ENCODE results near the gene TEN1. TPM values are rescaled to one million over a fixed set of nuclear protein-coding genes. Genes with fewer than 3 reads are reported as not detected.

TEN1 gene
- total and polyA plus RNA-seq, 7 experiments from 2014 or later, result 12.8 to 20.1 (median 13.8) TPM

GRCh38 chr17:75981019-75981615 lies 2.1 kb downstream of the TEN1 start:
- H3K27ac ChIP-seq (ENCODE audit: low read depth, low read length), result no peak overlapping the region
- no peaks in the 10 kb centered on the region for H3K27me3 ChIP-seq (ENCODE audit: control insufficient read depth in 2 of 2, insufficient read depth in 2 of 2, low read length in 2 of 2)
- no peaks in the 10 kb centered on the region for H3K27me3 Mint-ChIP-seq
- H3K27ac Mint-ChIP-seq, result peak overlapping the region; percentile 27 to 100 (median 99)
- peaks cover 0 to 7% (median 0%) of the 10 kb centered on the region in 3 experiments for H3K36me3 ChIP-seq (ENCODE audit: control insufficient read depth in 2 of 3, insufficient read depth in 3 of 3, low read length in 3 of 3)
- H3K4me1 ChIP-seq (ENCODE audit: control insufficient read depth in 2 of 2, insufficient read depth in 2 of 2, low read length in 2 of 2), result peaks cover 5 to 6% of the 10 kb centered on the region in 2 donors
- intact Hi-C loops (cut with micrococcal nuclease), result no loop called here
- ChIA-PET POLR2A (interaction anchor here (0.6 to 1.9 kb wide), 16 partner anchors 16 to 576 kb away, joined by 3 to 10 read pairs (median 4); partner anchors contain the start of genes FBF1, MRPL38, SPHK1 and TRIM65), CTCF (interaction anchor here (0.6 to 1.5 kb wide), 2 partner anchors 9 to 25 kb away, joined by 3 to 4 read pairs; no protein-coding TSS in a partner anchor)
- peaks cover 15 to 41% (median 35%) of the 10 kb centered on the region in 7 donors for H3K4me1 Mint-ChIP-seq
- no peaks in the 10 kb centered on the region for H3K9me3 Mint-ChIP-seq
- no peak for DNase-seq
- ATAC-seq, result no peak
- no peak overlapping the region for H3K4me3 ChIP-seq (ENCODE audit: low read length)
- H3K36me3 Mint-ChIP-seq, result peaks cover 0 to 6% (median 0%) of the 10 kb centered on the region in 5 donors
- H3K4me3 Mint-ChIP-seq, result peak overlapping the region; percentile 56 to 99 (median 97)
- no peaks in the 10 kb centered on the region for H3K9me3 ChIP-seq (ENCODE audit: control insufficient read depth in 2 of 3, low read length in 3 of 3)

- DNase-seq, result no peak
- intact Hi-C loops (cut with micrococcal nuclease), result no loop called here
- peaks cover under 1 to 6% of the 10 kb centered on the region in 2 donors for H3K4me1 ChIP-seq (ENCODE audit: control insufficient read depth in 2 of 2, insufficient read depth in 2 of 2, low read length in 2 of 2)
- peaks cover 0 to 20% (median 14%) of the 10 kb centered on the region in 7 donors for H3K4me1 Mint-ChIP-seq
- no peak overlapping the region for H3K27ac ChIP-seq (ENCODE audit: low read depth, low read length)
- no peaks in the 10 kb centered on the region for H3K27me3 ChIP-seq (ENCODE audit: control insufficient read depth in 2 of 2, insufficient read depth in 2 of 2, low read length in 2 of 2)
- no peak for ATAC-seq
- ChIA-PET CTCF (interaction anchor here (0.6 to 1.2 kb wide), 2 partner anchors 17 to 70 kb away, joined by 3 read pairs; partner anchors contain the start of gene CDK3), POLR2A (interaction anchor here (0.6 to 1.6 kb wide), 3 partner anchors 8 to 128 kb away, joined by 3 to 4 read pairs (median 3); partner anchors contain the start of gene WBP2)
- H3K36me3 ChIP-seq (ENCODE audit: control insufficient read depth in 2 of 3, insufficient read depth in 3 of 3, low read length in 3 of 3), result peaks cover 0 to 6% (median 0%) of the 10 kb centered on the region in 3 experiments
- no peaks in the 10 kb centered on the region for H3K9me3 ChIP-seq (ENCODE audit: control insufficient read depth in 2 of 3, low read length in 3 of 3)
- H3K9me3 Mint-ChIP-seq, result no peaks in the 10 kb centered on the region
- no peak overlapping the region for H3K27ac Mint-ChIP-seq
- peak overlapping the region in 1 of 10 donors; percentile 46 for H3K4me3 Mint-ChIP-seq
- H3K36me3 Mint-ChIP-seq, result peaks cover 0 to 12% (median 3%) of the 10 kb centered on the region in 5 donors
- no peaks in the 10 kb centered on the region for H3K27me3 Mint-ChIP-seq
- no peak overlapping the region for H3K4me3 ChIP-seq (ENCODE audit: low read length)
These were observed 4.6 kb downstream of the TEN1 start for GRCh38 chr17:75983501-75984181.

GRCh38 chr17:75985986-75986385 lies 6.9 kb downstream of the TEN1 start:
- no peaks in the 10 kb centered on the region for H3K9me3 Mint-ChIP-seq
- no peaks in the 10 kb centered on the region for H3K9me3 ChIP-seq (ENCODE audit: control insufficient read depth in 2 of 3, low read length in 3 of 3)
- CTCF ChIA-PET, result no interaction called here
- no peaks in the 10 kb centered on the region for H3K27me3 ChIP-seq (ENCODE audit: control insufficient read depth in 2 of 2, insufficient read depth in 2 of 2, low read length in 2 of 2)
- POLR2A ChIA-PET, result no interaction called here
- H3K4me3 ChIP-seq (ENCODE audit: low read length), result no peak overlapping the region
- ATAC-seq (no peak), DNase-seq (no peak)
- no peak overlapping the region for H3K4me3 Mint-ChIP-seq
- H3K36me3 Mint-ChIP-seq, result peaks cover 0 to 12% (median 3%) of the 10 kb centered on the region in 5 donors
- H3K36me3 ChIP-seq (ENCODE audit: control insufficient read depth in 2 of 3, insufficient read depth in 3 of 3, low read length in 3 of 3), result no peaks in the 10 kb centered on the region
- no peaks in the 10 kb centered on the region for H3K4me1 ChIP-seq (ENCODE audit: control insufficient read depth in 2 of 2, insufficient read depth in 2 of 2, low read length in 2 of 2)
- no peak overlapping the region for H3K27ac ChIP-seq (ENCODE audit: low read depth, low read length)
- no peak overlapping the region for H3K27ac Mint-ChIP-seq
- H3K4me1 Mint-ChIP-seq, result peaks cover 0 to 7% (median 2%) of the 10 kb centered on the region in 7 donors
- intact Hi-C loops (cut with micrococcal nuclease), result no loop called here
- H3K27me3 Mint-ChIP-seq, result no peaks in the 10 kb centered on the region

- CTCF ChIA-PET, result no interaction called here
- no peaks in the 10 kb centered on the region for H3K27me3 Mint-ChIP-seq
- no peak overlapping the region for H3K4me3 Mint-ChIP-seq
- Histone ChIP-seq H3K27ac (ENCODE audit: low read depth, low read length) (no peak overlapping the region), H3K4me1 (ENCODE audit: control insufficient read depth in 2 of 2, insufficient read depth in 2 of 2, low read length in 2 of 2) (no peaks in the 10 kb centered on the region), H3K36me3 (ENCODE audit: control insufficient read depth in 2 of 3, insufficient read depth in 3 of 3, low read length in 3 of 3) (peaks cover 0 to 5% (median 0%) of the 10 kb centered on the region in 3 experiments), H3K4me3 (ENCODE audit: low read length) (no peak overlapping the region), H3K27me3 (ENCODE audit: control insufficient read depth in 2 of 2, insufficient read depth in 2 of 2, low read length in 2 of 2) (no peaks in the 10 kb centered on the region), H3K9me3 (ENCODE audit: control insufficient read depth in 2 of 3, low read length in 3 of 3) (no peaks in the 10 kb centered on the region)
- intact Hi-C loops (cut with micrococcal nuclease), result no loop called here
- peaks cover 0 to 21% (median 4%) of the 10 kb centered on the region in 5 donors for H3K36me3 Mint-ChIP-seq
- POLR2A ChIA-PET, result no interaction called here
- H3K27ac Mint-ChIP-seq, result peak overlapping the region in 1 of 9 donors; percentile 31
- ATAC-seq, result no peak
- peaks cover 0 to 4% (median under 1%) of the 10 kb centered on the region in 7 donors for H3K4me1 Mint-ChIP-seq
- H3K9me3 Mint-ChIP-seq, result no peaks in the 10 kb centered on the region
- no peak for DNase-seq
These were observed 8.0 kb downstream of the TEN1 start for GRCh38 chr17:75987041-75987440.

GRCh38 chr17:75991396-75991795 lies 12.4 kb downstream of the TEN1 start:
- H3K27ac Mint-ChIP-seq, result peak overlapping the region in 1 of 9 donors; percentile 38
- POLR2A ChIA-PET, result interaction anchor here (0.5 kb wide), 1 partner anchor 19 kb away, joined by 3 read pairs; no protein-coding TSS in a partner anchor
- no peaks in the 10 kb centered on the region for H3K9me3 ChIP-seq (ENCODE audit: control insufficient read depth in 2 of 3, low read length in 3 of 3)

GRCh38 chr17:75994802-75995370 lies 15.8 kb downstream of the TEN1 start:
- DNase-seq (no peak), ATAC-seq (no peak)
- Histone ChIP-seq H3K4me1 (ENCODE audit: control insufficient read depth in 2 of 2, insufficient read depth in 2 of 2, low read length in 2 of 2) (peaks cover 9 to 12% of the 10 kb centered on the region in 2 donors), H3K9me3 (ENCODE audit: control insufficient read depth in 2 of 3, low read length in 3 of 3) (no peaks in the 10 kb centered on the region), H3K4me3 (ENCODE audit: low read length) (no peak overlapping the region), H3K27me3 (ENCODE audit: control insufficient read depth in 2 of 2, insufficient read depth in 2 of 2, low read length in 2 of 2) (no peaks in the 10 kb centered on the region), H3K36me3 (ENCODE audit: control insufficient read depth in 2 of 3, insufficient read depth in 3 of 3, low read length in 3 of 3) (peaks cover 0 to 9% (median 0%) of the 10 kb centered on the region in 3 experiments), H3K27ac (ENCODE audit: low read depth, low read length) (no peak overlapping the region)
- CTCF ChIA-PET, result no interaction called here
- Mint-ChIP-seq H3K4me1 (peaks cover 14 to 24% (median 14%) of the 10 kb centered on the region in 7 donors), H3K9me3 (no peaks in the 10 kb centered on the region), H3K4me3 (no peak overlapping the region), H3K36me3 (peaks cover 0 to 16% (median 5%) of the 10 kb centered on the region in 5 donors), H3K27me3 (no peaks in the 10 kb centered on the region), H3K27ac (no peak overlapping the region)
- POLR2A ChIA-PET, result interaction anchor here (0.6 to 1.0 kb wide), 2 partner anchors 13 to 294 kb away, joined by 3 to 5 read pairs; no protein-coding TSS in a partner anchor
- intact Hi-C loops (cut with micrococcal nuclease), result no loop called here

More at GRCh38 chr17:75991396-75991795, 12.4 kb downstream of the TEN1 start:
- Mint-ChIP-seq H3K4me1 (peaks cover 0 to 4% (median under 1%) of the 10 kb centered on the region in 7 donors), H3K9me3 (no peaks in the 10 kb centered on the region), H3K27me3 (no peaks in the 10 kb centered on the region), H3K36me3 (peaks cover 0 to 21% (median 5%) of the 10 kb centered on the region in 5 donors), H3K4me3 (no peak overlapping the region)
- ATAC-seq (no peak), DNase-seq (no peak)
- CTCF ChIA-PET, result interaction anchor here (0.7 kb wide), 2 partner anchors 29 to 1127 kb away, joined by 3 to 5 read pairs; no protein-coding TSS in a partner anchor
- no peak overlapping the region for H3K27ac ChIP-seq (ENCODE audit: low read depth, low read length)
- peaks cover 0 to 9% (median 0%) of the 10 kb centered on the region in 3 experiments for H3K36me3 ChIP-seq (ENCODE audit: control insufficient read depth in 2 of 3, insufficient read depth in 3 of 3, low read length in 3 of 3)
- no peaks in the 10 kb centered on the region for H3K4me1 ChIP-seq (ENCODE audit: control insufficient read depth in 2 of 2, insufficient read depth in 2 of 2, low read length in 2 of 2)
- H3K4me3 ChIP-seq (ENCODE audit: low read length), result no peak overlapping the region
- no peaks in the 10 kb centered on the region for H3K27me3 ChIP-seq (ENCODE audit: control insufficient read depth in 2 of 2, insufficient read depth in 2 of 2, low read length in 2 of 2)
- intact Hi-C loops (cut with micrococcal nuclease), result no loop called here

All from naive thymus-derived CD4-positive, alpha-beta T cell (primary cell).